Measurements from ENCODE around the gene FAM111B.
"Not testable (repeated sequence)": the region's sequence is repeated elsewhere in the genome, so short reads cannot be mapped to it uniquely, and the experiment has no call there.

The FAM111B gene

DNA sequence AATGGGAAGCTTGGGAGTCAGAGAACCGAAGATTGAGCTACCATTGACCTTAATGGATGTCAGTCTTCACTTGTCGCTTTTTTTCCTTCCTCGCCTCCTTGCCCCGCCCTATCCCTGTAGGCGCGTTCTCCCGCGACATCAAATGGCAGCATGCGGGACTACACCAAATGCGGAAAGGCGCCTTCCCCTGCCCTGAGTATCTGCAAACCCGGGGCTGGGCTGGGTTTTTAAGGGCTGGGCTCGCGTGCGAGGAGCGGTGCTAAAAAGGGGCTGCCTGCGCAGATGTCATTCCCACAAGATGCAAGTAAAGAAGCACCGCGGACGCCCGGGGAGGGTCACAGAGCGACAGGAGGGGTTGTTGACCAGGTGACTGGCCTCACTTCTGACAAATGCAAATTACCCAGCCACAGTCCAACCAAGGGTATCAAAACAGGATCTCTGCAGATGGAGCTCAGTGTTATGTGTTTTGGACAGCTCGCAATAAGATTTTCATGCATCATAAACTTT, 4.7 kb upstream of the FAM111B start:
- no peak for DNase-seq (ENCODE audit: low spot score)

DNA sequence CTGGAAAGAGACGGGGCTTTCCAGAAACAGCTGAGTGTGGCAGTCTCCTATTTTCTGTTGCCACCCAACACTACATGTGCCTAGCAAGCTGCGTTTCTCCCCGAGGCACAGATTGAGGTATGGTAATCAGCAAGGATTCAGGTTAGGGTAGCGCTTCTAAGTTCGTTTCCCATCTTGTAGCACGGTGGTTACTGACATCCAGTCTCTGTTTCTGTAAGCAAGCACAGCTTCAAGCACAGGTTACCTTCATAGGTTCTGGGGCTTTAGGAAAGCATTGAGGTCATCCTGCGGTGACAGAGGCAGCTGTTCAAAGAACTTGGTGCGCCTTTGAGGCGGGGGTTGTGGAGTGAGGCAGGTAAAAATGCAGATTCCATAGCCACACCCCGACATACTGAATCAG, 684 bp downstream of the FAM111B start:
- not testable (repeated sequence) for DNase-seq (ENCODE audit: low spot score)

DNA sequence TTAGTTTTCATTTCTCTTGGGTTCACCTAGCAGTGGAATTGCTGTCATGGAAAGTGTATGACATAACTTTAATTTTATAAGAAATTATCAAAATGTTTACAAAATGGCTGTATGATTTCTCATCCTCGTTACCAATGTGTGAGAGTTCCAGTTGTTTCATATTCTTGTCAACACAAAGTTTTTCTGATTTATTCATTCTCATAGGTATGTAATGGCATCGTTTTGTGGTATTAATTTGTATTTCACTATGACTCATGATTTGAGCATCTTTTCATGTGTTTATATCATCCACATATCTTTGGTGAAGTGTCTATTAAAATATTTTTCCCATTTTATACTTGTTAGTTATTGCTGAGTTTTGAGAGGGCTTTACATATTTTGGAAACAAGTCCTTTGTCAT, 5.5 kb downstream of the FAM111B start:
- DNase-seq (ENCODE audit: low spot score): no peak

GRCh38 chr11:59114344-59114743, 7.3 kb downstream of the FAM111B start:
- no peak for DNase-seq (ENCODE audit: low spot score)

- DNase-seq (ENCODE audit: low spot score): no peak
These were observed 8.5 kb downstream of the FAM111B start for GRCh38 chr11:59115553-59115952.

- DNase-seq (ENCODE audit: low spot score): no peak
These were observed 10.7 kb downstream of the FAM111B start for GRCh38 chr11:59117774-59118173.

DNA sequence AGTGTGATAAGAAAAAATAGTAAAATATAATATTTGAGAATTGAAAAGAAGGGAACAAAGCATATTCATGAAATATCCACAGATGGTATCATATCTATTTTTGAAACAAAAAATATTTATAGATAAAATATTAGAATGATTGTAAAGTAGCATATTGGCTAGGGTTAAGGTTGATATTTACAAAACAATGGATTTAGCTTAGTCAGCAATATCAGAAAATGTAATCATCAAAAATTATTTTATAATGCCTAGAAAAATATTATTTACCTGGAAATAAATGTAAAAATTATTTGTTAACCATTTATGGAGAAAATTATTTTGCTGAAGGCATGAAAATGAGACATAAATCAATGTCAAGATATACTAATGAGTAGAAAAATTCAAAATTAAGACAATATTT, 12.8 kb downstream of the FAM111B start:
- no peak for DNase-seq (ENCODE audit: low spot score)

- DNase-seq (ENCODE audit: low spot score): peak; percentile 89
These were observed 28.8 kb downstream of the FAM111B start for GRCh38 chr11:59135648-59136461.

DNA sequence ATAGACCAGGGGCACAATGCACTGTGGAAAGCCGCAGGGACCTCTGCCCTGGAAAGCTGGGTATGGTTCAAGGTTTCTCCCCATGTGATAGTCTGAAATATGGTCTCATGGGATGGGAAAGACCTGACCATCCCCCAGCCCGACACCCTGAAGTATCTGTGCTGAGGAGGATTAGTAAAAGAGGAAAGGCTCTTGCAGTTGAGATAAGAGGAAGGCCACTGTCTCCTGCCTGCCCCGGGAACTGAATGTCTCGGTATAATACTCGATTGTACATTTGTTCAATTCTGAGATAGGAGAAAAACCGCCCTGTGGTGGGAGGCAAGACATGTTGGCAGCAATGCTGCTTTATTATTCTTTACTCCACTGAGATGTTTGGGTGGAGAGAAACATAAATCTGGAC, 29.5 kb downstream of the FAM111B start:
- not testable (repeated sequence) for DNase-seq (ENCODE audit: low spot score)

DNA sequence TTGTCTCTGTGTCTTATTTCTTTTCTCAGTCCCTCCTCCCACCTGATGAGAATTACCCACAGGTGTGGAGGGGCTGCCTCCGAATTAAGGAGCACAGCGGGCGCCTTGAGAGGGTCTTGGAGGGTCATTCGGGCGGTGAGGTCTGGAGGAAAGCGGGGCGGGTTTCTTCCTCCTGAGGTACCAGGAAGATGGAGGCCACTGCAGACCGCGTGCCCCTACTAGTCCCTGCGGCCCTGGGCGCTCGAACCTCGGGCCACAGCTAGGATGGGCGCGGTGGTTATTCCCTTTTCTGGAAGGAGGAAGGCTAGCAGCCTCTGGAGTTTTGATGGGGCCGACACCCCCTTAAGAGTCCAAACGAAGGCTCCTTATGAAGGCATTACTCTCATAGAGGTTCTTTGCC, 30.2 kb downstream of the FAM111B start:
- DNase-seq (ENCODE audit: low spot score): no peak

DNA sequence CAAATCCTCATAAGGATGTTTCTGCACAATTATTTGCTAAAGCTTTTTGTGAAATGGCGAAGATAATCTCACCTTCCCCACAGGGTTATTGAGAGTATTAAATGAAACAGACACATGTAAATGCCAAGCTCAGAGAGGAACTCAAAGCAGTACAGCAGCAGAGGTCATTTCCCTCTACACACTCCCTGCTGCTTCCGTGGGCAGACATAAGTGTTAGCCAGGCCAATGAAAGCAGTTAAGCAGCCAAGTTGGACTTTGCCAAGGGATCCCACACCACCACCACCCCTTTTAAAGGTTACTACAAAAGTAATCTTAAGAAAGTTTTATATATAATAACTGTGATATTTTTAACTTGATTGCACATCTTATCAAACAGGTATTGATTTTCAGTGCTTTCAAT, 31.6 kb downstream of the FAM111B start:
- DNase-seq (ENCODE audit: low spot score): no peak

DNA sequence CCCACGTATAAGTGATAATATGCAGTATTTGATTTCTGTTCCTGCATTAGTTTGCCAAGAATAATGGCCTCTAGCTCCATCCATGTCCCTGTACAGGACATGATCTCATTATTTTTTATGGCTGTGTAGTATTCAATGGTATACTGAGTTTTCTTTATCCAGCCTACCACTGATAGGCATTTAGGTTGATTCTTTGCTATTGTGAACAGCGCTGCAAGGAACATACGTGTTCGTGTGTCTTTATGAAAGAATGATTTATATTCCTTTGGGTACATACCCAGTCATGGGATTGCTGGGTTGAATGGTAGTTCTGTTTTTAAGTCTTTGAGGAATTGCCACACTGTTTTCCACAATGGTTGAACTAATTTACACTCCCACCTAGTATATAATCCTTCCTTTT, 34.2 kb downstream of the FAM111B start:
- DNase-seq (ENCODE audit: low spot score): no peak

GRCh38 chr11:59141673-59142460, 34.8 kb downstream of the FAM111B start:
- no peak for DNase-seq (ENCODE audit: low spot score)

DNA sequence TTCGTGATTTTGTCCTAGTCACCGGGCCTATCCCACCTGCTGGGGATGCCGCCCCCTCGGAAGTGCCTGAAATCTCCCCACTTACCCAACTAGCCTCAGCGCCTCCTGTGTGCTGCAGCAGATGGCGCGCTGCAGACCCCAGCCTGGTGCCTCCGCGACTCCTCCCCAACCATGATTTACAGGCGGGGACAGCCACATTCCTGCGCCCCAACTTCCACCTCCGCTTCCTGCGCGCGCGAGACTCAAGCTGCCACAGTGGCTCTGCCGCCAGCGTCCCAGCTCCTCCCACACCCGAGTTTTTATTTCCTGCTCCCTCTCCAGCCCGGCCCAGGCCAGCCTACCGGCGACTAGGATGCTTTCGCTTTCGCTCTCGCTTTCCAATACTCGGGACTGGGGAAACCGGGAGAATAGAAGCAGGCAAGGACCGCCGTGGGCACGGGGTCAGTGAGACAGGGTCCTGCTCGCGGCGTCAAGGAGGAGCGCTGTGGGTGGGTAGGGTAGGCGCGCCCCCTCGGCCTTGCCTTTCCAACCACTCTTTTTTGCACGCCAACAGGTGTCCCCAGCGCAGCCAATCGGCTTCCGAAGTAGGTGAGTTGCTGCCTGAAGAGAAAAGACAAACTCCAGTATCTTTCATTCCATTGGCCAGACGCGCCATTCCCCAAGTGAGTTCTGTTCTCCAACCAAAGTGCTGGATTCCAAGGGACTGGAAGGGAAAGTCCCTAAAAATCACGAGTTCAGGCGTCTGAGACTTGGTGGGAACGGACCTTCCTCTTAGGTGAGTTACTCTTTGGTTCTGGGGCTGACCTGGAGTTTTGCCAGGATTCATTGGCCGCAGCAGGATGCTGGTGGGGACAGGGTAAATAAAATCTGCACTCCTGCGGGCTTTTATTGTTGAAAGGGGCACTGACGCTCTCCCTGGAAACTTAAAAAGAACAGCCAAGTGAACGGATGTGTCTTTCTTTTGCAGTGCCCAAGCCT, 35.8 kb downstream of the FAM111B start, which contains the start of gene FAM111A:
FAM111A (plus strand) TSS at position 327 of the 978 bp plus-strand sequence. CDS start 6,017 bp downstream, outside the sequence.
- DNase-seq (ENCODE audit: low spot score): peak; percentile 91

DNA sequence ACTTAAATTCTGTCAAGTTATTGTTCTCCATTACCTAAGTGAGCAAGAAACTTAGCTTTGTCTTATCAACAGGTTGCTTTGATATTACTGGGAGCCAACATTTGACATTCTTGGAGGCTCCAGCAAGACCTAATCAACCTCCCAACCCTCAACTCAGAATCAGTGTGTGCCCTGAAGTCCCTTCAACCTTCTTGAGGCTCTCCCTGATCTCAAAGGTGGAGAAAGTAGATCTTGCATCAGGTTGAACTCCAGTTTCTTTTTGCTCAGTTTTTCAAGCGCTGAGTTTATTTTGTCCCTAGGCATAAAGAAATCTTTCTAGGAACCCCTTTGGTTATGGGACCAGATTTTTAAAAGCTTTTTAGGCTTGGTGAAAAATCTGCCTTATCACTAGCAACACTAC, 37.1 kb downstream of the FAM111B start:
- no peak for DNase-seq (ENCODE audit: low spot score)

- peak; percentile 87 for DNase-seq (ENCODE audit: low spot score)
These were observed 37.7 kb downstream of the FAM111B start for GRCh38 chr11:59144579-59145345.

DNA sequence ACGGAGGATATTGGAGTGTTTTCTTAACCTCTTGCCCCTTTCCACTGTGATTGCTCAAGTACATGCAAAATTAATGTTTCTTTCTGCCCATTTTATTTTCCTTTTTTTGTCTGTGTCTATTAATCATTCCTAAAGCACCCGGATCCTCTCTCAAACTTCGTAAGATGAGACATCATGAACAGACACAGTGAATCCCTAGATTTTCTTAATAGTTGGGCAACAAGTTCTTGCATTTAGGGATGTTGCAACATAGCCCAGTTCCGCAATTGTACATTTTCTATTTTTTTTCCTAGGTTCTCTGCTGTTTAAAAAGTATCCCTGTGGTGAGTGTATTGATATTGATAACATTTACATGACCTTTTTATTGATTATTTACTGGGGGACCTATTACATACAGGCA, 38.5 kb downstream of the FAM111B start:
- no peak for DNase-seq (ENCODE audit: low spot score)

GRCh38 chr11:59151761-59152160, 44.7 kb downstream of the FAM111B start:
- DNase-seq (ENCODE audit: low spot score): no peak

DNA sequence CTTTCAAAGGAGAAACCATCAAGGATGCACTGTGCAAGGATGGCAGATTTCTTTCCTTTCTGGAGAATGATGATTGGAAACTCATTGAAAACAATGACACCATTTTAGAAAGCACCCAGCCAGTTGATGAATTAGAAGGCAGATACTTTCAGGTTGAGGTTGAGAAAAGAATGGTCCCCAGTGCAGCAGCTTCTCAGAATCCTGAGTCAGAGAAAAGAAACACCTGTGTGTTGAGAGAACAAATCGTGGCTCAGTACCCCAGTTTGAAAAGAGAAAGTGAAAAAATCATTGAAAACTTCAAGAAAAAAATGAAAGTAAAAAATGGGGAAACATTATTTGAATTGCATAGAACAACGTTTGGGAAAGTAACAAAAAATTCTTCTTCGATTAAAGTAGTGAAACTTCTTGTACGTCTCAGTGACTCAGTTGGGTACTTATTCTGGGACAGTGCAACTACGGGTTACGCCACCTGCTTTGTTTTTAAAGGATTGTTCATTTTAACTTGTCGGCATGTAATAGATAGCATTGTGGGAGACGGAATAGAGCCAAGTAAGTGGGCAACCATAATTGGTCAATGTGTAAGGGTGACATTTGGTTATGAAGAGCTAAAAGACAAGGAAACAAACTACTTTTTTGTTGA, 45.4 kb downstream of the FAM111B start:
- no peak for DNase-seq (ENCODE audit: low spot score)

DNA sequence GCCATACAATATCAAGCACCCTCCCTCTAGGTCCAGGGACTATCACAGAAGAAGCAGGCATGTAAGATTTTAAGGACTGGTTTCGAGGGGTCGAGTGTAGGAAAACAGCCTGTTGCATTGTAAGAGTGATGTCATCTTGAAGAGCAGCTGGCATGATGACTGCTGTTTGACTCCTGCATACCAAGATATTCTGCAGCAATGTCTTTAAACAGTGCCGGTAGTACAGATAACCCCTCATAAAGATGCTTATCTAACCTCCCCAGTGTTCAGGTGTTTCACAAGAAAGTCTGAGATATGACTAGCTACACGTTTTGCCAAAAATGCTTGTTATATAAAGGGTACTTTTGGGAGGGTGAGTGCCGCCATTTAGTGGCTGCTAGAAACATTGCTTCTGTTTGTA, 47.6 kb downstream of the FAM111B start:
- no peak for DNase-seq (ENCODE audit: low spot score)

DNA sequence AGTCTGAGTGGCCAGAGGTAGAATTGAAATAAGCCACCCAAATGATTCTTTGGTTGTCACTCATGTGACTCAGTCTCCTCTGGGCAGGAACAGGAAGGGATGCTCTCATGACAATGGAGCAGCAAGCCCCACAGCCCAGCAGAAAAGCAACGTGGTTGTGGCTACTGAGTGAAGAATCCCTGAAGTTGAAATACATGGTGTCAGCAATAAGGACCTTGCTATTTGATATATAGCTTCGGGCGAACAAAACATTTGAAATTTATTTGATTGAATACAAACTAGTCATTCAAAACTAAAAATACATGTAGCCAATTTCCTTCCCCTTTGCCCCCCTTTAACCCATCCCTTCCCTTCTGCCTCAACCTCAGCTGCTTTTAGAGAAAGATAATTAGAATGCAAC, 50.4 kb downstream of the FAM111B start:
- no peak for DNase-seq (ENCODE audit: low spot score)
